Activated naive CD4-positive, alpha-beta T cell treated with anti-CD3 and anti-CD28 coated beads for 36 hours (primary cell): ENCODE data around the gene ZBTB39. TPM values are rescaled to one million over a fixed set of nuclear protein-coding genes. Genes with fewer than 3 reads are reported as not detected.

Source experiments
- CTCF ChIA-PET: fragments of 350-600 bp; sonication (Branson Sonifier 250); formaldehyde crosslinking; loops from one replicate; lab custom pipeline; 2021; ENCODE audit warnings: antibody characterized with exemption; lab: Charles Lee
- DNase-seq: peaks from one replicate; pipeline ENCODE4 v3.0.0-alpha.2; 2020
- H3K27ac Mint-ChIP-seq: one replicate; pipeline ENCODE4 v1.8.0; 2021; ENCODE audit warnings: mild to moderate bottlenecking, mixed read lengths
- H3K27me3 Mint-ChIP-seq: one replicate; pipeline ENCODE4 v1.8.0; 2021; ENCODE audit warnings: low read depth, mixed read lengths
- H3K36me3 Mint-ChIP-seq: one replicate; pipeline ENCODE4 v1.8.0; 2021; ENCODE audit warnings: low read depth, mixed read lengths
- H3K4me1 Mint-ChIP-seq: one replicate; pipeline ENCODE4 v1.8.0; 2021; ENCODE audit warnings: low read depth, mixed read lengths
- H3K4me3 Mint-ChIP-seq: one replicate; pipeline ENCODE4 v1.8.0; 2021; ENCODE audit warnings: mild to moderate bottlenecking, moderate library complexity, mixed read lengths
- H3K9me3 Mint-ChIP-seq: one replicate; pipeline ENCODE4 v1.8.0; 2021; ENCODE audit warnings: mixed read lengths
- intact Hi-C: fragments of 100-400 bp; cut with micrococcal nuclease; formaldehyde crosslinking; loops from one replicate; pipeline ENCODE4 v1.15.1; 2023
- total RNA-seq, 2 experiments: library from RNA; stranded (reverse); gene quantifications; one replicate each; pipeline ENCODE4 v1.2.3, GENCODE V29; 2021

Gene ZBTB39
- total RNA-seq, 2 experiments from 2014 or later = 5.1 to 5.5 TPM

GRCh38 chr12:57046086-57046791 lies 39.9 kb upstream of the ZBTB39 start:
- peaks cover 36% of the 10 kb centered on the region for H3K4me1 Mint-ChIP-seq
- no peak overlapping the region for H3K27ac Mint-ChIP-seq
- H3K4me3 Mint-ChIP-seq = no peak overlapping the region
- no peaks in the 10 kb centered on the region for H3K27me3 Mint-ChIP-seq
- CTCF ChIA-PET = interaction anchor here (0.7 to 1.1 kb wide), 3 partner anchors 23 to 44 kb away, joined by 3 to 5 read pairs (median 3); no protein-coding TSS in a partner anchor
- DNase-seq = no peak
- no peaks in the 10 kb centered on the region for H3K9me3 Mint-ChIP-seq
- H3K36me3 Mint-ChIP-seq = no peaks in the 10 kb centered on the region
- intact Hi-C loops = loop anchor here (2.0 kb wide), 1 partner anchor 19 kb away; no protein-coding TSS in a partner anchor

GRCh38 chr12:57044889-57045288 lies 38.5 kb upstream of the ZBTB39 start:
- intact Hi-C loops = no loop called here
- CTCF ChIA-PET = no interaction called here
- no peak for DNase-seq
- Mint-ChIP-seq H3K9me3 (no peaks in the 10 kb centered on the region), H3K4me3 (no peak overlapping the region), H3K4me1 (peaks cover 33% of the 10 kb centered on the region), H3K27me3 (no peaks in the 10 kb centered on the region), H3K36me3 (no peaks in the 10 kb centered on the region), H3K27ac (no peak overlapping the region)

- no peak for DNase-seq
- CTCF ChIA-PET = interaction anchor here (2.2 kb wide), 1 partner anchor 16 kb away, joined by 4 read pairs; no protein-coding TSS in a partner anchor
- Mint-ChIP-seq H3K27me3 (no peaks in the 10 kb centered on the region), H3K27ac (no peak overlapping the region), H3K4me3 (no peak overlapping the region), H3K4me1 (peaks cover 34% of the 10 kb centered on the region), H3K9me3 (no peaks in the 10 kb centered on the region), H3K36me3 (no peaks in the 10 kb centered on the region)
- intact Hi-C loops = no loop called here
Measured at GRCh38 chr12:57044468-57044867, 38.1 kb upstream of the ZBTB39 start.

GRCh38 chr12:57042695-57043094 lies 36.3 kb upstream of the ZBTB39 start:
- Mint-ChIP-seq H3K9me3 (no peaks in the 10 kb centered on the region), H3K4me3 (no peak overlapping the region), H3K4me1 (peaks cover 29% of the 10 kb centered on the region), H3K36me3 (no peaks in the 10 kb centered on the region), H3K27ac (no peak overlapping the region), H3K27me3 (no peaks in the 10 kb centered on the region)
- DNase-seq = no peak
- CTCF ChIA-PET = interaction anchor here (0.7 to 2.2 kb wide), 4 partner anchors 10 to 69 kb away, joined by 3 to 4 read pairs (median 4); no protein-coding TSS in a partner anchor
- intact Hi-C loops = no loop called here

- CTCF ChIA-PET = interaction anchor here (0.6 to 1.9 kb wide), 10 partner anchors 10 to 201 kb away, joined by 3 to 7 read pairs (median 4); partner anchors contain the start of genes MYO1A and STAT6
- no peak overlapping the region for H3K4me3 Mint-ChIP-seq
- no peak overlapping the region for H3K27ac Mint-ChIP-seq
- no peak for DNase-seq
- no peaks in the 10 kb centered on the region for H3K9me3 Mint-ChIP-seq
- peaks cover 12% of the 10 kb centered on the region for H3K4me1 Mint-ChIP-seq
- no peaks in the 10 kb centered on the region for H3K27me3 Mint-ChIP-seq
- H3K36me3 Mint-ChIP-seq = no peaks in the 10 kb centered on the region
- intact Hi-C loops = no loop called here
Measured at GRCh38 chr12:57040750-57041149, 34.4 kb upstream of the ZBTB39 start.

GRCh38 chr12:57040211-57040610 lies 33.9 kb upstream of the ZBTB39 start:
- H3K9me3 Mint-ChIP-seq = no peaks in the 10 kb centered on the region
- H3K27ac Mint-ChIP-seq = no peak overlapping the region
- peaks cover 10% of the 10 kb centered on the region for H3K4me1 Mint-ChIP-seq
- H3K36me3 Mint-ChIP-seq = no peaks in the 10 kb centered on the region
- intact Hi-C loops = no loop called here
- CTCF ChIA-PET = interaction anchor here (0.9 to 1.9 kb wide), 7 partner anchors 11 to 143 kb away, joined by 3 to 7 read pairs (median 4); partner anchors contain the start of genes MYO1A and STAT6
- DNase-seq = no peak
- H3K27me3 Mint-ChIP-seq = no peaks in the 10 kb centered on the region
- no peak overlapping the region for H3K4me3 Mint-ChIP-seq

- H3K4me1 Mint-ChIP-seq = peaks cover 6% of the 10 kb centered on the region
Measured at GRCh38 chr12:57039016-57039798, 32.9 kb upstream of the ZBTB39 start.

GRCh38 chr12:57037264-57037663 lies 30.9 kb upstream of the ZBTB39 start:
- H3K9me3 Mint-ChIP-seq = no peaks in the 10 kb centered on the region
- CTCF ChIA-PET = interaction anchor here (0.9 to 9.2 kb wide), 4 partner anchors 17 to 36 kb away, joined by 3 to 88 read pairs (median 4); no protein-coding TSS in a partner anchor
- peaks cover 6% of the 10 kb centered on the region for H3K4me1 Mint-ChIP-seq
- DNase-seq = no peak
- H3K36me3 Mint-ChIP-seq = no peaks in the 10 kb centered on the region
- no peak overlapping the region for H3K27ac Mint-ChIP-seq
- H3K4me3 Mint-ChIP-seq = no peak overlapping the region
- H3K27me3 Mint-ChIP-seq = no peaks in the 10 kb centered on the region
- intact Hi-C loops = no loop called here

More at GRCh38 chr12:57039016-57039798, 32.9 kb upstream of the ZBTB39 start:
- H3K9me3 Mint-ChIP-seq = no peaks in the 10 kb centered on the region
- CTCF ChIA-PET = interaction anchor here (0.6 to 1.5 kb wide), 3 partner anchors 12 to 201 kb away, joined by 3 to 6 read pairs (median 3); partner anchors contain the start of gene MYO1A
- H3K27ac Mint-ChIP-seq = no peak overlapping the region
- no peaks in the 10 kb centered on the region for H3K27me3 Mint-ChIP-seq
- no peaks in the 10 kb centered on the region for H3K36me3 Mint-ChIP-seq
- intact Hi-C loops = no loop called here
- H3K4me3 Mint-ChIP-seq = no peak overlapping the region
- DNase-seq = no peak

- no peak for DNase-seq
- Mint-ChIP-seq H3K9me3 (no peaks in the 10 kb centered on the region), H3K4me1 (peaks cover 33% of the 10 kb centered on the region), H3K4me3 (no peak overlapping the region), H3K27ac (no peak overlapping the region), H3K36me3 (no peaks in the 10 kb centered on the region), H3K27me3 (no peaks in the 10 kb centered on the region)
- intact Hi-C loops = no loop called here
- CTCF ChIA-PET = interaction anchor here (0.6 to 9.2 kb wide), 4 partner anchors 10 to 270 kb away, joined by 3 to 88 read pairs (median 3); no protein-coding TSS in a partner anchor
Measured at GRCh38 chr12:57033431-57033830, 27.1 kb upstream of the ZBTB39 start.

- no peak overlapping the region for H3K4me3 Mint-ChIP-seq
- H3K27ac Mint-ChIP-seq = peak overlapping the region; percentile 42
- no peaks in the 10 kb centered on the region for H3K9me3 Mint-ChIP-seq
- no peaks in the 10 kb centered on the region for H3K27me3 Mint-ChIP-seq
- intact Hi-C loops = loop anchor here (1.0 kb wide), 2 partner anchors 31 to 81 kb away; no protein-coding TSS in a partner anchor
- DNase-seq = no peak
- peaks cover 50% of the 10 kb centered on the region for H3K4me1 Mint-ChIP-seq
- H3K36me3 Mint-ChIP-seq = no peaks in the 10 kb centered on the region
- CTCF ChIA-PET = interaction anchor here (0.9 to 9.2 kb wide), 8 partner anchors 11 to 80 kb away, joined by 3 to 88 read pairs (median 6); partner anchors contain the start of gene STAT6
Measured at GRCh38 chr12:57031789-57032188, 25.4 kb upstream of the ZBTB39 start.

GRCh38 chr12:57031138-57031725 lies 24.9 kb upstream of the ZBTB39 start:
- intact Hi-C loops = loop anchor here (1.0 kb wide), 2 partner anchors 31 to 81 kb away; no protein-coding TSS in a partner anchor
- Mint-ChIP-seq H3K4me3 (peak overlapping the region; percentile 2), H3K4me1 (peaks cover 55% of the 10 kb centered on the region), H3K27ac (peak overlapping the region; percentile 42), H3K9me3 (no peaks in the 10 kb centered on the region), H3K27me3 (no peaks in the 10 kb centered on the region), H3K36me3 (no peaks in the 10 kb centered on the region)
- CTCF ChIA-PET = interaction anchor here (0.7 to 9.2 kb wide), 13 partner anchors 10 to 93 kb away, joined by 3 to 88 read pairs (median 4); partner anchors contain the start of genes STAT6 and TAC3
- peak; percentile 64 for DNase-seq
